ENCODE results near the gene P2RY2.

DNA sequence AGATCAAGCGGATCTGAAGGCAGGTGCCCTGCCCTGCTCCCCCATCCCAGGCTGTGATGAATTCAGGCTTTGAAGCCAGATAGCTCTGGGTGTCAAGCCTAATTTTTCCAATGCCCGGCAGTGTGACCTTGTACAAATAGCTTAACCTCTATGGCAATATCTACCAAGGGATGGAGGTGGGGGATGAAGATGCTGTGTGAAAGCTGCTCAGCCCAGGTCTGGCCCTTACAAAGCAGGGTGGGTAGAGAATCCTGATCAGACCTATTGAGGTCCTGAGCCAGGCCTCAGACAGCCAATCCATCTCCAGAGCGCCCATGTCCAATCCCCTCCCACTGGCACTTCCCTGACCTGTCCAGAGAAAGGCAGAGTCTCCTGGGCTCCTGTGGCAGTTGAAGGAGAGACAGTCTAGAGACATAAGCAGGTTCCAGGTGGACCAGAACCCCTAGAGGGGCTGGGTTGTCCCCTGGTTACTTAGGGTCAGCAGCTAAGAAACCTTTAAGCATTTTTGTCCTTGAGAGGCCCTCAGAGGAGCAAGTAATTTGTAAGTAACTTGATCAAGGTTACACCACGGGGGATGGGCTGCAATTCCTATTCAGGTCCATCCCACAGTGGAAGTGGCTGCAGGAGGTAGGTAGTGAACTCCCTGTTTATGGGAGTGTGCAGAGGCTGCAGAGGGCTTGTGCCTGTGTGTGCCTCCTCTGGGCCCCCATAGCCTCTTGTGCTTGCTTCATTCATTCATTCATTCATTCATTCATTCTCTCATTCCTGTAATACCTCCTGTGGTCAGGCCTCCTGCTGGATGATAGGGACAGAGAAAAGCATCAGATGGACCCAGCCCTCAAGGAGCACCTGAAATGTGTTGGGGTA is 10.4 kb downstream of the P2RY2 start:
- TF ChIP-seq, protein P1, sequence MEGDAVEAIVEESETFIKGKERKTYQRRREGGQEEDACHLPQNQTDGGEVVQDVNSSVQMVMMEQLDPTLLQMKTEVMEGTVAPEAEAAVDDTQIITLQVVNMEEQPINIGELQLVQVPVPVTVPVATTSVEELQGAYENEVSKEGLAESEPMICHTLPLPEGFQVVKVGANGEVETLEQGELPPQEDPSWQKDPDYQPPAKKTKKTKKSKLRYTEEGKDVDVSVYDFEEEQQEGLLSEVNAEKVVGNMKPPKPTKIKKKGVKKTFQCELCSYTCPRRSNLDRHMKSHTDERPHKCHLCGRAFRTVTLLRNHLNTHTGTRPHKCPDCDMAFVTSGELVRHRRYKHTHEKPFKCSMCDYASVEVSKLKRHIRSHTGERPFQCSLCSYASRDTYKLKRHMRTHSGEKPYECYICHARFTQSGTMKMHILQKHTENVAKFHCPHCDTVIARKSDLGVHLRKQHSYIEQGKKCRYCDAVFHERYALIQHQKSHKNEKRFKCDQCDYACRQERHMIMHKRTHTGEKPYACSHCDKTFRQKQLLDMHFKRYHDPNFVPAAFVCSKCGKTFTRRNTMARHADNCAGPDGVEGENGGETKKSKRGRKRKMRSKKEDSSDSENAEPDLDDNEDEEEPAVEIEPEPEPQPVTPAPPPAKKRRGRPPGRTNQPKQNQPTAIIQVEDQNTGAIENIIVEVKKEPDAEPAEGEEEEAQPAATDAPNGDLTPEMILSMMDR (IDR thresholded peaks at IDR 0.05) = no peak
- no peak for TF ChIP-seq POLR2A (IDR thresholded peaks at IDR 0.05)
